Stimulated activated CD4-positive, alpha-beta T cell treated with anti-CD3 and anti-CD28 coated beads, Interleukin-12 subunit alpha, Interleukin-12 subunit beta, amount 100 ng/mL, for 24 hours (primary cell): Measurements from ENCODE around the gene HSBP1L1.

ENCODE experiments used
- DNase-seq, 2 experiments: peaks; one replicate each; pipeline ENCODE4 v3.0.0-alpha.2; 2020; ENCODE audit warnings: low read depth in 2 of 2

HSBP1L1 gene

DNA sequence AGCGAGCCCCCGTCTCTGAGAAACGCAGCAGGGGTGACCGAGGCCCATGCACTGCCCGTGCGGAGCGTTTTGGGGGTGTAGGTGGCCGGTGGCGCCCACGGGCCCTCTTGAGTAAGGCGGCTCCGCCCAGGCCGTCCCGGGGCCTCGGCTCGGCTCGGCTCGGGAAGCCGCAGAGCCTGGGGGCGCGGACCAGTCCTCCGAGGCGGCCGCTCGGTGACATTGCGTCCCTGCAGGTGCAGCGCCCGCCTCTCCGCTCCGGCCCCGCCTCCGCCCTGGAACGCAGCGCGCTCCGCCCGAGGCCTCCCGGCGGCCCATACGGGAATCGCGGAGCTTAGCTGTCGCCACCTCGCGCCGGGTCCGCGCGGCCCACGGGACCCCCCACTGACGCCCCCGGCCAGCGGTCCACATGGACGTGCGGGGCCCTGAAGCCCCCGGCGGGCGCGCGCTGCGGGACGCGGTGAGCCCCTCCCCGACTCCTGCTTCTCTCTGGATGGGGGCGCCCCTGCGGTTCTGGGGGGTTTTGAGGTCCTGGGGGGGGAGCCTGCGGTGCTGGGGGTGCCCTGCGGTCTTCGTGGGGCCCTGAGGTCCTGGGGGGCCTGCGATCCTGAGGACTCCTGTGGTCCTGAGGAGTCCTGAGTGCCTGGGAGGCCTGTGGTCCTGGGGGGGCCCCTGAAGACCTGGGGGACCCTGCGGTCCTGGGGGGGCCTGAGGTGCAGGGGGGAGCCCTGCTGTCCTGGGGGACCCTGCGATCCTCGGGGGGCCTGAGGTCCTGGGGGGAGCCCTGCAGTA, at the start of gene HSBP1L1:
TSS of gene HSBP1L1 (plus strand) at position 314 of the 789 bp plus-strand sequence. CDS start at position 407, 93 bp downstream.
- peak in 1 of 2 experiments; percentile 64 for DNase-seq

DNA sequence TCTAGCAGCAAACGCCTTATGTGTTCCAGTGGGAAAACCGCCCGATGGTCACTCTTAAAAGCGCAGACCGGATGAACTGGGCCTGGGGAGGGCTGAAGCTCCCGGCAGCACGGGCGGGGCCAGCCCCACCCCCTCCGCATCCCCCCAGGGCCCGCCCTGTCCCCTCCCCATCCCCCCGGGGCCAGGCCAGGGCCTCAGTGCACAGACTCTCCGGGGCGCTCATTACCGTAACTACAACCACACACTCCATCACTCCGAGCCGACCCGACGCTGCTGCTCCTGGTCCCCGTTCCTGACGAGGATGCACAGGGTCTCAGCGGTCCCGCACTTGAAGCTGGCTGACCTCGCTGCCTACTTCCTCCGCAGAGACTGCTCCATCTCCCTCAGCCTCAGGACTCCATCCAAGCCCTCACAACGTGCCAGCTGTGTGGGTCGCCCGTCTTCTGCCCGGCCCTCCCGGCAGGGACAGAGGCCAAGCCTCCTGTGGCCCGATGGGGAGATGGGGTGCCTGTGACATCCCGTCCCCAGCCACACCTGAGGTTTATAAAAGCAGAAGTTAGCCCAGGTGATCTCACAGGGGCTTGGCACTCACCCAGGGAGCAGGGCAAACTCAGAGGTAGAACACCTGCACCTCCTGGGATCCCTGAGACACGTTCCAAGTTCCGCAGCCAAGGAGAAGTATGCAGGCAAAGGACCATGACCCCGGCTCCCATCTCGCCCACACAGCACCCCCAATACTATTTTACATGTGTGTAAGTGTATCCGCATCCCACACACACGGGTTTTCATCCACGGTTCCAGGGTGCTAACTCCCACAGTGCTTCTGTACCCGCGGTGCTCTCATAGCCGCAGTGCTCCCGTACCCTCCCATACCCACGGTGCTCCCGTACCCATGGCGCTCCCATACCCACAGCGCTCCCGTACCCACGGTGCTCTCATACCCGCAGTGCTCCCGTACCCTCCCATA, 49.0 kb upstream of the HSBP1L1 start:
- DNase-seq: no peak

DNA sequence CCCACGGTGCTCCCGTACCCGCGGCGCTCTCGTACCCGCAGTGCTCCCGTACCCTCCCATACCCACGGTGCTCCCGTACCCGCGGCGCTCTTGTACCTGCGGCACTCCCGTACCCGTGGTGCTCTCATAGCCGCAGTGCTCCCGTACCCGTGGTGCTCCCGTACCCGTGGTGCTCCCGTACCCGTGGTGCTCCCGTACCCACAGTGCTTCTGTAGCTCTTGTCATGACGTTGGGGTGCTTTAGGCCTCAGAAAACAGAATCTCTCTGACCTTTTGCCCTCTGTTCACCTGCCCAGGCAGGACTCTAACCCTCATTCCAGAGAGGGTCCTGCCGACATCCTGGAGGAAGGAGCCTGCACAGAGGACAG, 48.3 kb upstream of the HSBP1L1 start:
- no peak for DNase-seq

DNA sequence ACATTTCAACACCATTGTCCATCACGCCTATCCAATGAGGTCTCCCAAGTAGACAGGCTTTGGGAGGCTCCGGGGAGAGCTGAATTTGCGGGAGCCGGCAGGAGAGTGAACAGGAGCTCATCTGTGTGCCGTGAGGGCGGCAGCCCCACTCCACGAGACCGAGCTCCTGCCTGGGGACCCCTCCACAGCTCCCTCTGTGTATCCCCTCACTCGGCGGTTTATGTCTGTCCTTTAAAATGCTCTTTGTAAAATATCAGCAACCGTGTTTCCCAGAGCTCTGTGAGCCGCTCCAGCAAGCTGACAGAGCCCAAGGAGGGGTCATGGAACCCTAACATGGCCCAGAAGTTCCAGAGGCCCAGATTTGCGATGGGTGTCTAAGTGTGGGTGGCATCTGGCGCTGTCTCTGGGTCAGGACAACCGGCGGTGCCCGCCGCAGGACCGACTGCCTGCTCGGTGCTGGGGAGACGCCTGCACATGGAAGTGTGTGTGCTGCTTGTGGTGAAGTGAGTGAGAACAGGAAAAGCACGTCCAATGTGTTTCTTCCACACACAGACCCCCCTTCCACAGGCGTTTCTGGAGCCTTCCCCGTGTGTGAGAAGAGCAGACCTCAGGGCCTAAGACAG, 47.8 kb upstream of the HSBP1L1 start:
- no peak for DNase-seq

DNA sequence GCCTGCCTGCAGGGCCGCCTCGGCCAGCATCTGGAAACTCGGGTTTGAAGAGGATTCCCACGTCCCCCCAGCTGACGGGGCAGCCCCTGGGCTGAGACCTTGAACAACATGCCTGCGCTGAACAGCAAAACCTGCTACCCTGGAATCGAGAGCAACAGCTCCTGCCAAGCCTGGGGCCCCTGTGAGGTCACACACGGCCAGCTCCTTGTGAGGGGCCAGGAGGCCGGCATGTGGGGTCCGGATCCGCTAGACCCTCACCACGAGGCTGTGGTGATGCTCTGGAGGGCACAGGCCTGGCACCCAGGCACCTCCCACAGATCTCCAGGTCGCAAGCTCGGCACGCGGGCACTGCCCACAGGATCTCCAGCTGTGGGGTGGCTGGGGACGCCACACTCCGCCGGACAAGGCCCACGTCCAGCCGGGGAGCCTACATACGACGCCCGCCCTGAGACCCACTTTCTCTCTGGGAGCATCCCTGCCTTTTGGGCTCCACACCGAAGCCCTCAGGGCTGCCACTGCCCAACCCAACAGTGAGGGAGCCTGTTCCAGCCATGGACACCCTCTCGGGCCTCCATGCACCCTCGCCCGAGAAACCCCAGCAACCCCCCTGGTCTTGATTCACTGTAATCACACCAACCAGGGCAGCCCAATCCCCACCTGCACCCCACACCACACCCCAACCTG, 47.1 kb upstream of the HSBP1L1 start:
- DNase-seq: no peak

- no peak for DNase-seq
Measured at GRCh38 chr18:79917853-79918614, 46.4 kb upstream of the HSBP1L1 start.

GRCh38 chr18:79918615-79919011, 45.8 kb upstream of the HSBP1L1 start:
- no peak for DNase-seq

- no peak for DNase-seq
Measured at GRCh38 chr18:79919089-79919488, 45.4 kb upstream of the HSBP1L1 start.

GRCh38 chr18:79921984-79922965, 42.2 kb upstream of the HSBP1L1 start:
- no peak for DNase-seq

DNA sequence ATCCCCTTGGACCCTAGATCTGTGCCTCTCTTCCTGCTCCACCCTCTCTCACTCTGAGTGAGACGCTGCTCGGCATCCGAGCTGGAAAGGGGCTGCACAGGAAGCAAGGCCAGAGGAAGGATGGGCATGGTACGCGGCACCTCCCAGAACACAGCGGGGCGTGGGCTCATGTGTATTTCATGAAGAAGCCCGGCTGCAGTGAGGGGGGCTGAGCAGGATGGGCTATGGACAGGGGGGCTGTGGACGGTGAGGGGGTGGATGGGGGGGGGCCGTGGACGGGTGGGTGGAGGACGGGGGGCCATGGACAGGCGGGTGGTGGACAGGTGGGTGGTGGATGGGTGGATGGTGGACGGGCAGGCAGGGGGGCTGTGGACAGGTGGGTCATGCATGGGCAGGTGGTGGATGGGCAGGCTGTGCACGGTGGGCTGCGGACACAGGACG, 41.5 kb upstream of the HSBP1L1 start:
- no peak for DNase-seq

GRCh38 chr18:79923896-79924585, 40.4 kb upstream of the HSBP1L1 start:
- DNase-seq: no peak

DNA sequence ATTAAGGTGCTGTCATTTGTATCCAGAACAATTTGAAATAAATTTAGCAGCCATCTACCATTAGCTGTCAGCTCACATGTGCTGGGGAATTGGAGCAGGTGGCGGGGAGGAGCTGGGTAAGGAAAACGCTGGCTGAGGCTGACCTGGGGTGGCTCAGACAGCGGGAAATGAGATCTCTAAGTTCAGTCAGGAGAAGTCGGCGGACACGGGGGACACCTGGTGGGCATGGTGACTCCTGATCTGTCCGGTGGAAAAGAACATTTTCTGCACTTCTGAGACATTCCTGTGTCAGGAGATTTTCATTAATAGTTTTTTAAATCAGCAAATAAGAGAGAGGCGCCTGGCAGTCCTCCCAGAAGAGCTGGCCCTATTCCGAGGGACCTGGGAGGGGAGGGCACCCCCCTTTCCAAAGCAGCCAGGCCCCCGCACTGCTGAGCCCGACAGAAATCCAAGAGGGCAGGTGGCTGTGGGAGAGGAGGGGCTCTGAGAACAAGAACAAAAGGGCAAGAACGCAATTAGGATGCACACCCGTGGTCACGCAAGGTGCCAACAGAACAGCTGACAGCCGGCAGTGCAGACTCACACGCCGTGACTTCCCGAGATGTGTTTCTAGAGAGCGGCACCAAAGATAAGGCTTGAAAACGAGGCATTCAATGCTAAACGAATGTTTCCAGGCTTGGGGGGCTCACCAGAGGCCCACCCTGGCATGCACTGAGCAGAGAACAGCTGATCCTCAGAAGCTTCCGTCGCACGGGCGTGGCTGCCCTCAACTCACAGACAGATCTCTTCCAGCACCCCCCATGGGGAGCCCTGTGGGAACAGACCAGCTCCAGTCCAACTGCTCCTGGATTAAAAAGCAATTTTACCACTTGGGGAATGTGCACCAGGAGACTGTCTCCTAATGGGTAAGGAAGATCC, 39.4 kb upstream of the HSBP1L1 start:
- DNase-seq: no peak

DNA sequence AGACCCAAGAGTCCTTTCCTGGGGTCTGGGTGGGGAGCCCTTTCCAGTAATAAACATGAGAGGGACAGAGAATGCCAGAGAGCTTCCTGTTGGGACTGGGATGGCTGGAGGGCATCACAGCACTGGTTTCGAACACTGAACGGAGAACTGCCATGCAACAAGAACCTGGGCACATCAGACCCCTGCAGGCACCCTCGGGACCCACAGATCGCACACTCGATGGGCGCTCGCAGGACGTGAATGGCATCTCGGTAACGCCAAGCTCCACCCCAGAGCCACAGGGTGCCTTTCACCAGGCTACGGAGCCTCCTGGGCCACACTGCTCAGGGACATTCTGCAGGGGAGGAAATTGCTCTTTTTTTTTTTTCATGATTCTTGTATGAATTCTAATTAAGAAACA, 38.1 kb upstream of the HSBP1L1 start:
- no peak for DNase-seq

DNA sequence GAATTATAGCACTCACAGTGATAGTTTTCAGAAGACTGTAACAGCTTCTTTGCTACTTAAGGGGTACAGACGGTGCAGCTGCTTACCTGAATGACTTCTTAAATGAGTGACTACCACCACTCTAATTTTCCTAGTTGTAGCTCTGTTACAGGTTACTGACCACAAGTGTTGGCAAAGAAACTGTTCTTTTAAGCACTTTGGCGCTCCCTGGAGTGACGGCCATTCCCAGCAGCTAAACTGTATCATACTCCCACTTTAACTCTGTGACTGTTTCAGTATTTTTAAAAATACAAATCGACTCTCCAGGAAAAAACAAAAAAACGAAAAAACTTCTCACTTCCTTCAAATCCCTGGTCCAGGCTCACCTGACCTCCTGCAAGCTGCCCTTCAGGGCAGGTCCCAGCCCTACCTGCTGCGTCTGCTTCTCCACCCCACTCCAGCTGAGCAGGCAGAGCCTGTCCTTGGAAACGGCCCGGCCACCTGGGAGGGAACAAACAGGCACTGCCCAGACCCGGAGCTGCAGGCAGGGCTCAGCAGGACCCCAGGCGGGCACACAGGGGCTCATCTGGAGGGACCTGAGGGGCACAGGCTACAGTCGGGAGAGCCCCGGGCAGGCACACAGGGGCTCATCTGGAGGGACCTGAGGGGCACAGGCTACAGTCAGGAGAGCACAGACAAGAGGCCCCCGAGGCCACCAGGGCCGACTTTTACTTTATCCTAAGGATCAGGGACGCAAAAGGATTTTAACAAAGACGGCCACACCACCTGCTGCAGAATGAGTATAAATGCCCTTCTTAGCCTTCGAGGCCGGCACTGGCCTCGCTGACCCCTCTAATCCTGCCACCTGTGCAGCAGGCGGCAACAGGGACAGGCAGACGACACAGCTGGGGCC, 37.5 kb upstream of the HSBP1L1 start:
- DNase-seq: no peak

GRCh38 chr18:79927607-79928562, 36.6 kb upstream of the HSBP1L1 start:
- DNase-seq: no peak

- no peak for DNase-seq
Measured at GRCh38 chr18:79928563-79928960, 35.9 kb upstream of the HSBP1L1 start.
